ENCODE results near the gene CCNE1. TPM values are rescaled to one million over a fixed set of nuclear protein-coding genes. Genes with fewer than 3 reads are reported as not detected.

The CCNE1 gene
- total RNA-seq, 2 donors from 2014 or later, result 1.6 to 8.0 TPM

DNA sequence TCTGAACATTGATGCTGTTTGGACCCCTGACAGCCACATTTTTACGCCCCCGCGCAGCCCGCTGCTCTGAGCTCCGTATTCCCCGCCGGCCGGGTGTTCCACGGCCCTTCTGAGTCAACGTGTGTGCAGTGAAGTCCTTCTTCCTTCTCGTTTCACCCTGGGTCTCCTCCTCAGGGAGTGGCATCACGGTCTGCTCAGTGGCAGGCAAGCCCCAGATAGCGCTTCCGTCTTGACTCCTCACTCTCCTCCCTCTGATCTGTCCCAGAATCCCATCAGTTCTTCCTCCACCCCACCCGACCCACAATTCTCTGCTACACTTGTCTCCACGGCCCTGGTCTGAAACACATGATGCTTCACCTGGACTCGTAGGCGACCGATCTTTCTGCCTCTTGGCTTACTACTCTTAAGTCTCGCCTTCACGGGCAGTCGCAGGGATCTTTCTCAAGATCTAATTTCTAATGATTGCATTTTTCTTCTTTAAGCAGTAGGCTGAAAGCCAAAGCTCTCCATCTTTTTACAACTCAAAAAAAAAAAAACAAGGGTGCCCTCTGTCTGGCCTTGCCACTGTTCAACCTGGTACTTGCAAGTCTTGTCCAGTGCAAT is 33.9 kb downstream of the CCNE1 start:
- Histone ChIP-seq H3K27me3 (replicated peaks; ENCODE audit: insufficient read depth) (no peaks in the 10 kb centered on the region), H3K36me3 (no peaks in the 10 kb centered on the region), H3K4me1 (replicated peaks) (peaks cover 6% of the 10 kb centered on the region), H3K4me3 (peak overlapping the region; percentile 75 to 82), H3K9me3 (no peaks in the 10 kb centered on the region), H3K27ac (peak overlapping the region; percentile 87 to 89)
- TF ChIP-seq, protein P1, sequence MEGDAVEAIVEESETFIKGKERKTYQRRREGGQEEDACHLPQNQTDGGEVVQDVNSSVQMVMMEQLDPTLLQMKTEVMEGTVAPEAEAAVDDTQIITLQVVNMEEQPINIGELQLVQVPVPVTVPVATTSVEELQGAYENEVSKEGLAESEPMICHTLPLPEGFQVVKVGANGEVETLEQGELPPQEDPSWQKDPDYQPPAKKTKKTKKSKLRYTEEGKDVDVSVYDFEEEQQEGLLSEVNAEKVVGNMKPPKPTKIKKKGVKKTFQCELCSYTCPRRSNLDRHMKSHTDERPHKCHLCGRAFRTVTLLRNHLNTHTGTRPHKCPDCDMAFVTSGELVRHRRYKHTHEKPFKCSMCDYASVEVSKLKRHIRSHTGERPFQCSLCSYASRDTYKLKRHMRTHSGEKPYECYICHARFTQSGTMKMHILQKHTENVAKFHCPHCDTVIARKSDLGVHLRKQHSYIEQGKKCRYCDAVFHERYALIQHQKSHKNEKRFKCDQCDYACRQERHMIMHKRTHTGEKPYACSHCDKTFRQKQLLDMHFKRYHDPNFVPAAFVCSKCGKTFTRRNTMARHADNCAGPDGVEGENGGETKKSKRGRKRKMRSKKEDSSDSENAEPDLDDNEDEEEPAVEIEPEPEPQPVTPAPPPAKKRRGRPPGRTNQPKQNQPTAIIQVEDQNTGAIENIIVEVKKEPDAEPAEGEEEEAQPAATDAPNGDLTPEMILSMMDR (IDR thresholded peaks at IDR 0.05), result no peak
- TF ChIP-seq POLR2A (IDR thresholded peaks at IDR 0.05) (no peak), POLR2AphosphoS5 (IDR thresholded peaks at IDR 0.05) (no peak)
- peak; percentile 6 for DNase-seq (ENCODE audit: low spot score)
- 2% methylated on average over 22 of the region's 22 CpGs for WGBS
- intact Hi-C loops (cut with DNase I), result loop anchor here (2.0 to 10.0 kb wide), 2 partner anchors 33 to 241 kb away; partner anchors contain the start of gene POP4

DNA sequence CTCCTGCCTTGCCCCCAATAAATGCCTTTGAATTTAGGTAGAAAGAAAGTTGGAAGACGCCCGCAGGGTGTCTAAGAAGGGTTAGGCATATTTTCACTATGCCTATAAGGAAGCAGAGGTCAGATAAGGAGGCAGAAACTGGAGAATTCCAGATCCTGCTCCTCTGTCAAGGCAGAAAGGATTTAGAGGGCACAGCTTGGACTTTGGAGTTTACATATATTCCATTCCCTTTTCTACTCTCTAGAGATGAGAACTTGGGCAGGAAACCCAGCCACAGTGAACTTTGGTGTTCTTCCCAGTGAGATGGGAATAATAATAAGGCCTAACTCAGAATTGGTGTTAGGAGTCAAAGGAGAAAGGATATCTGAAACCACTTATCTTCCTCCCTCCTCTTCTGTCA is 37.4 kb downstream of the CCNE1 start:
- no peaks in the 10 kb centered on the region for H3K9me3 ChIP-seq
- no peak for DNase-seq (ENCODE audit: low spot score)

DNA sequence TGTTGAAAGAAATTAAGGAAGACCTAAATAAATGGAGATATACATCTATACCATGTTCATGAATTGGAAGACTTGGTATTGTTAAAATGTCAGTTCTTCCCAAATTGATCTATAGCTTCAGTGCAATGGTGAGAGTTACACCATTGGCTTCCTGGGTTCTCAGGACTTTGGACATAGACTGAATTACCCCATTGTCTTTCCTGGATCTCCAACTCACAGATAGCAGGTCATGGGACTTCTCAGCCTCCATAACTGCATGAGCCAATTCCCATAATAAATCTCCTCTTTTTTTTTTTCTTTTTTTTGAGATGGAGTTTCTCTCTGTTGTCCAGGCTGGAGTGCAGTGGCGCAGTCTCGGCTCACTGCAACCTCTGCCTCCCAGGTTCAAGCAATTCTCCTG is 38.7 kb downstream of the CCNE1 start:
- Histone ChIP-seq H3K9me3 (no peaks in the 10 kb centered on the region), H3K27ac (no peak overlapping the region), H3K4me3 (no peak overlapping the region), H3K4me1 (replicated peaks) (no peaks in the 10 kb centered on the region), H3K27me3 (replicated peaks; ENCODE audit: insufficient read depth) (no peaks in the 10 kb centered on the region), H3K36me3 (no peaks in the 10 kb centered on the region)
- intact Hi-C loops (cut with DNase I), result no loop called here
- no peak for DNase-seq (ENCODE audit: low spot score)
- 97% methylated on average over 2 of the region's 2 CpGs for WGBS
- TF ChIP-seq, protein P1 (IDR thresholded peaks at IDR 0.05), result no peak
- TF ChIP-seq POLR2AphosphoS5 (IDR thresholded peaks at IDR 0.05) (no peak), POLR2A (IDR thresholded peaks at IDR 0.05) (no peak)

More for the DNA sequence above, 37.4 kb downstream of the CCNE1 start:
- Histone ChIP-seq H3K4me1 (replicated peaks) (no peaks in the 10 kb centered on the region), H3K27ac (no peak overlapping the region), H3K36me3 (no peaks in the 10 kb centered on the region), H3K4me3 (no peak overlapping the region), H3K27me3 (replicated peaks; ENCODE audit: insufficient read depth) (no peaks in the 10 kb centered on the region)
- intact Hi-C loops (cut with DNase I), result loop anchor here (10.0 kb wide), 1 partner anchor 244 kb away; the partner anchor contains the start of gene POP4
- WGBS, result 60% methylated on average over 2 of the region's 2 CpGs
- TF ChIP-seq POLR2AphosphoS5 (IDR thresholded peaks at IDR 0.05) (no peak), POLR2A (IDR thresholded peaks at IDR 0.05) (no peak)
- TF ChIP-seq, protein P1 (IDR thresholded peaks at IDR 0.05), result no peak

DNA sequence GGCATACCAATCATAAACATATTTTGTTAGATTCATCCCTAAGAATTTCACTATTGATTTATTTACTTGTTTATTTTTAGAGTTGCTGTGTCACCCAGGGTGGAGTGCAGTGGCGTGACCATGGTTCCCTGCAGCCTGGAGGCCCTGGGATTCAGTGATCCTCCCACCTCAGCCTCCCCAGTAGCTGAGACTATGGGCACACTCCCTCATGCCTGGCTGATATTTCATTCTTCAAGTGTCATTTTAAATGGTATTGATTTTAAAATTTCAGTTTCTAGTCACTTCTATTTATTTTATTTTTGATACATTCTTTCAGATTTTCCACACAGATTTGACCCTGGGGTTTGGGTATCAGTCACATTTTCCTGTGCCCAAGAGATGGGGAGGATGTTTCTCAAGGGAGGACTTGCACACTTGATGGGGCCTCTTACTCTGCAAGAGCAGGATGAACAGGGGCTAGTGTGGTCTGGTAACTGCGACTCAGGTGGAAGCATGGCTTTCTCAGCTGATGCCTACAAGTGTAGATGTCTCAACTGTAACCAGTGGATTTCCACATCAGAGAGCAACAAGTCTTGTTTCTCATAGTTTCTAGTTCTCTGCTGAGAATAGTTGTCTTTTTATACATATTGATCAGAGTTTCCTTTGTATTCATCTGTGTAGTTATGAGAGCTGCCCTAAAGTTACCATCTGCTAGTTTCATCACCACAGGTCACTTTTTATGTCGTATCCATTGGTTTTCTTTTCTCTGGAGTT is 40.2 kb downstream of the CCNE1 start:
- no peak for TF ChIP-seq POLR2AphosphoS5 (IDR thresholded peaks at IDR 0.05)
- TF ChIP-seq, protein P1 (IDR thresholded peaks at IDR 0.05), result no peak
- WGBS, result 75% methylated on average over 3 of the region's 3 CpGs
- Histone ChIP-seq H3K27ac (no peak overlapping the region), H3K4me3 (no peak overlapping the region), H3K36me3 (no peaks in the 10 kb centered on the region), H3K4me1 (replicated peaks) (no peaks in the 10 kb centered on the region), H3K9me3 (no peaks in the 10 kb centered on the region), H3K27me3 (replicated peaks; ENCODE audit: insufficient read depth) (no peaks in the 10 kb centered on the region)
- DNase-seq (ENCODE audit: low spot score), result no peak
- intact Hi-C loops (cut with DNase I), result no loop called here
